GM03348 (cell line): ENCODE measurements around the gene CACNA1A.
"Not testable (repeated sequence)": the region's sequence is repeated elsewhere in the genome, so short reads cannot be mapped to it uniquely, and the experiment has no call there.

Source experiments
- DNase-seq: peaks from one replicate; pipeline ENCODE4 v3.0.0; 2012; ENCODE audit warnings: low spot score

The CACNA1A gene

DNA sequence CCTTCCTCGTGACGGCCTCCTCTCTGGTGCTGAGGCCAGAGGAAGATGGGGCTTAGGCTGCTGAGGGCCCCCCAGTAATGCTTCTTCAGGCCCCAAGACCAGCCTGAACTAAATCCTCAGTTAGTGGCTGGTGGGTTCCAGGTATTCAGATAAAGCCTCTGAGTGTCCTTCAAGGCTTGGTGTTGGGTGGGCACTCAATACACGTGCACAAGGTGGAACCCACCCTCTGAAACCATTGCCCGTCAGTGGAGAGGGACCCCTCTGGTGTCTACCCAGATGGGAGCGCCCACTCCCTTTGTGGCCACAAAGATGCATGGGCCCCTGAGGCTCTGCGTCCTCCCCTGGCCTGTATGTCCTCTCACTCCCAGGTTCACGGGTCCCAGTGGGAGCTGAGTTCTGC is 277.0 kb downstream of the CACNA1A start:
- DNase-seq = no peak

DNA sequence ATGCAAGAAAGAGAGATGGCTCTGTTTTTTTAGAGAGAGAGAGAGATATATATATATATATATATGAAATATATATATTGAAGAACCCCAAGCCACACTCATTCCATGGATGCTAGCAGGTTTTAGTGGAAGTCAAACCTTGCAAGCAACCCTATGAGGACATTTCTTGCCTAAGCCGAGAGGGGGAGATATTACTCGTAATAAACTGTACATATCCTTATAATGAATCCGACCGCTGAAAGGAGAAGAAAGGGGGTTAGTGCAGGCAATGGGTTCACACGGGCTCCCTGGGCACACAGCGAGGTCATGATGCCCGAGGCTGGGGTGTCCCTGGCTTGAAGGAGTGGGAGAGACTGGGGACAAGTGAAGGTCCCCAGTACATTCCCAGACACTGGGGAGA is 277.7 kb downstream of the CACNA1A start:
- no peak for DNase-seq

DNA sequence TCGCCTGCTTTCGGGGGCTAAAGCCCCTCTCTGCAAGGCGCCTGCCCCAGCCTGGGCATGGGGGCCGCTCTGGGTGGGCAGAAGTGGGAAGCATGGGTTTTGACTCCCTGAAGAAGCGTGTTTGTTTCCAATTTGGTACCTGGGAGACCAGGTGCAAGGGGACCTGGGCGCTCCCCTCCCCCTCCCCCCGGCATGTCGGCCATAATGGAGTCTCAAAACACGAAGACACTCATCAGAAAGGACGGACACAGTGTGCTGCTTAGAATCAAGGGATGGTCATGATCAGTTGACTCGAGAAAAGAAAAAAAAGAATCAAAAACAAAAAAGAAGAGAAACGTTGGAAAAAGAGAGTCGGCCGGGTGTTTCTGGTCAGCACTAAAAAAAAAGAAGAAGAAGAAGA is 279.3 kb downstream of the CACNA1A start:
- no peak for DNase-seq

GRCh38 chr19:13225973-13226865 is 280.1 kb downstream of the CACNA1A start:
- DNase-seq = no peak

GRCh38 chr19:13225085-13225484 is 281.2 kb downstream of the CACNA1A start:
- no peak for DNase-seq

DNA sequence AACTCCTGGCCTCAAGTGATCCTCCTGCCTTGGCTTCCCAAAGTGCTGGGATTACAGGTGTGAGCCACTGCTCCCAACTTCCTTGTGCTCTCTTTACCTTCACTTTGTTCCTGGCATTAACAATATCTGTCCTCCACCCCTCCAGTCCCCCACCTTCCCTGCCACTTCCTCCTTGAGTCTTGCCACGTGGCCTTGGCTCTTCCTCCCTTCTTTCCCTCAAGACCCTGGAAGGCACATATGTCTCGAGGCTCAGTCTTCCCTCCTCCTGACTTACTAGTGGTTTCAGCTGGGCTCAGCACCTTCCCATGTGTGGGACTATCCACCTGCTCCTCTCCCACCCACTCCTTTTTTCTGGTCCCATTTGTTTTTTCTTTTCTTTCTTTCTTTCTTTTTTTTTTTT is 285.4 kb downstream of the CACNA1A start:
- DNase-seq = no peak

DNA sequence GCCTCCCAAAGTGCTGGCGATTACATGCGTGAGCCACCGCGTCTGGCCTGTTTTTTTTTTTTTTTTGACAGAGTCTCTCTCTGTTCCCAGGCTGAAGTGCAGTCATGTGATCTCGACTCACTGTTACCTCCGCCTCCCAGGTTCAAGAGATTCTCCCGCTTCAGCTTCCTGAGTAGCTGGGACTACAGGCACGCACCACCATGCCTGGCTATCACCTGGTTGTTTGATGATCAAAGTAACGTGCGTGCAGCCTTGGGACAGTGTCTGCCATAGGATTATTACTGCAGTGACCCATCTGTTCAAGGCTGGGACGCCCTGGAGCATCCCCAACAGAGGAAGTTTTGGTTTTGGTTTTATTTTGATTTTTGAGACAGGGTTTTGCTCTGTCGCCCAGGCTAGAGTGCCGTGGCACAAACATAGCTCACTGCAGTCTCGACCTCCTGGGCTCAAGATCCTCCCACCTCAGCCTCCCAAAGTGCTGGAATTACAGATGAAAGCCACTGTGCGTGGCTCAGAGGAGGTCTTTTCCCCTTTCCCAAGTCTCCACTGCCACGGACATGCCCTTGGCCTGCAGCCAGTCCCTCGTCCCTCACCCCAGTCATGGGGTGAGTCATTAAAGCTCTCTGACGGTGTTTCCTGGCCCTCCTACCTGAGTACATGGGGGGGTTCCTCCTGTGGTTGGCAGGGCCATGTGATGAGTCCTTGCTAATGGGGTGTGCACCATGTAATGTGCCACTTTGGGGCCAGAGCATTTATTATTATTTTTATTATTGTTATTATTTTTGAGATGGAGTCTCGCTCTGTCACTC is 290.5 kb downstream of the CACNA1A start:
- no peak for DNase-seq

GRCh38 chr19:13214036-13214730 is 292.1 kb downstream of the CACNA1A start:
- DNase-seq = no peak

DNA sequence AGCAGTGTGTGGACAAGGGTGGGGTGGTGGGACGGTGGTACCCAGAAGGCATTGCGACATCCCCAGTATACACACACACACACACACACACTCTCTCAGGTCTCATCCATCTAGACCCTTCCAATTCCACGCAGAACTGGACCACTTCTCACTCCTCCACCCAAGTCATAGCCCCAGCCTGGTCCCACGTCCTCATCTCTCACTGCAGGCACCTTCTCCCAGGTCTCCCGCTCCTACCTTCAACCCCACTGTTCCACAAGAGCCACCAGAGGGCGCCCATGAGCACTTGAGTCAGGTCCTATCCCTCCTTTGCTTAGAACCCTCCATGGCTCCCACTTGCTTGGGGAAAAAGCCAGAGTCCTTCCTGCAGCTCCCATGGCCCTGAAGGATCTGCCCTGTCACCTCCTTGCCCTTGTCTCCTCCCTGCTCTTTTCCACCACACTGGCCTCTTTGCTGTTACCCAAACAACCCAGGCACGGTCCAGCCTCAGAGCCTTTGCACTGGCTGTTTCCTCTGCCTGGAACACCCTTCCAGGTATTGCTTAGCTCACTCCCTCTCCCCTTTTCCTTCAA is 293.4 kb downstream of the CACNA1A start:
- peak; percentile 63 for DNase-seq

DNA sequence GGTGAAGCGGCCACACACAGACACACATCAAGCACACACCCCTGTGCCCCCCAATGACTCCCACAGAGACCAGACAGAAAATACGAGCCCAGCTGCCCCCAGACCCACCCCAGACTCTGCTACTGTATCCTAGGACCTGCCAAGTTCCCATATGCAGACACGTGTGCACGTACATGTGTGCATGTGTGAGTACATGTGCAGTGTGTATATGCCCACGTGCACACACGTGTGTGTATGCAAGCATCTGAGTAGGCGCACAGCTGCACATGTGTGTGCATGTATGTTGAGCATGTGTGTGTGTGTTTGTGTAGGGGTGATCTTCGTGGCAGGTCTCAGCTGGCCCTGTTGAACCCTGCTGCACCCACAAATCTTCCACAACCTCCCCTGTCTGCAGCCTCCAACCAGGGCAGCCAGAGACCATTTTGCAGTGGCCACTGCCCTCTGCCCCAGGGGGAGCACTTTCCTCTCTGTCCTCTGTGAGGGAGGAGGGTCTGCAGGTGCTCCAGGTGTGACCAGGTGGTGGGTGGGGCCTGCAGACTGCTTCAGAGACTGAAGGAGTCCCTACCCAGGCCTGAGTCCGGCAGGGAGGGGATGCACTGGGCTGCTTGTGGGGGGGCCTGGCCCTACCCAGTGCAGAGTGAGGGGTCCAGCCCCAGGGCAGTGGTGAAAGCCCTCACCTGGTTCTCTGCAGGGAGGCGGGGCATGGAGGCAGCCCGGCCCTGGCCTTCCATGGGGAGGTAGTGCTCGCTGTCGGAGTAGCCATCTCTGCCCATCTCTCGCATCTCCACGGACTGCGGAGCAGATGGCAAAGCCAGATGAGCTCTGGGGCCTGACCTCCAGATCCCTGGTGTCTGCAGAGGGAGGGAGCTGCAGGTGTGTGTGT is 294.6 kb downstream of the CACNA1A start:
- DNase-seq = no peak

GRCh38 chr19:13210941-13211340 is 295.3 kb downstream of the CACNA1A start:
- no peak for DNase-seq

DNA sequence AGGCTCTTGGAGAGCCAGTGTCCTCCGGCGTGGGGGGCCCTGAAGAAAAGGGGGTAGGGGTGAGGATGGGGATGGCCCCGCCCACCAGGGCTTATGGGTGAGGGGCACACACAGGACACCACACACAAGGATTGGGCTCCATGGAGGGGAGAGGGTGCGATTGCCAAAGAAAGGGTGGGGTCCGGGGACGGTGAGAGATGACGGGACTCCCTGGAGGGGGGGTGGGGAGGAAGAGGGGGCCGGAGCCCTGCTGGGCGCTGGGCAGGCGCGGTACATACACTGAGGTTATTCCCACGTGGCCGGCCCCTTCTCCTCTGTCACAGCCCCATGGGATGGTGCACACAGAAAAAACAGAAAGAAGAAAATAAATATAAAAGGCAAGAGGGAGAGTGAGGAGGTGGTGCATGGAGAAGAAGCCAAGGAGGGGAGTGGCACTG is 295.9 kb downstream of the CACNA1A start:
- no peak for DNase-seq

DNA sequence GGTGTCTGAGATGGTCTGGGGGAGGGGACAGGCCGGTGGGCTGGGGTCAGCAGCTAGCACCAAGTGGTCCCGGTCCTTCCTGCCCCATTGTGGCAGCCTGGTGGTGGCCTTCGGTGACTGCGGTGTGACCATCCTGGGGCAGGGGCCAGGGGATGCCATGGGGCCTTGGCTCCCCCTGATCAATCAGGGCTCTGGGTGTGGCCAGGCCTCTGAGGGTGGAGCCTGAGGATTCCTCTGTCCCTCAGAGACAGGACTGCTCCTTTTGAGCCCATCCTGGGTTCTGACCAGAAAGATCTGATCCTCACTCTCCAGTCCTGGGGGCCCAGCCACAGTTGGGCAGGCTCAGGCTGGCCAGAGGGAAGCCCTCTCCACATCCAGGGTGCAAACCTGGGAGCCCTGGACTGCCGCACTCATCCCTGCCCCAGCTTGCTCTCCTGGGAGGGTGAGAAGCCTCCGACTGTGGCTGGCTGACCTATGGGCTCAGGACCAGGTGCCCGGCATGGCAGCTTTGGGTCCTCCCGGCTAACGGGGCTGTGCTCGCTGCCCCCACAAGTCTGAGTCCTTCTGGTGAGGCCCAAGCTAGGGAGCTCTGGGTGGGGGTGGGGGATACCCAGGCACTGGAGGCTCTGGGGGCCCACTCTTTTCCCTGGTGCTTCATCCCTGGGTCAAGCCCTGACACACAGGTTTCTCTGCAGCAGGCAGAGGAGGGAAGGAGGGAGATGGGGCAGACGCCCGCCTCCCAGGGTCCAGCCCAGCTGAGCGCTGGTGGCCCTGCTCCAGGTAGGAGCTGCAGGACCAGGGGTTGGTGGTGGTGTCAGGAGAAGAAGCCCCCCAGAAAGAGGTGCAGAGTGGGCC is 296.6 kb downstream of the CACNA1A start:
- DNase-seq = peak; percentile 56

DNA sequence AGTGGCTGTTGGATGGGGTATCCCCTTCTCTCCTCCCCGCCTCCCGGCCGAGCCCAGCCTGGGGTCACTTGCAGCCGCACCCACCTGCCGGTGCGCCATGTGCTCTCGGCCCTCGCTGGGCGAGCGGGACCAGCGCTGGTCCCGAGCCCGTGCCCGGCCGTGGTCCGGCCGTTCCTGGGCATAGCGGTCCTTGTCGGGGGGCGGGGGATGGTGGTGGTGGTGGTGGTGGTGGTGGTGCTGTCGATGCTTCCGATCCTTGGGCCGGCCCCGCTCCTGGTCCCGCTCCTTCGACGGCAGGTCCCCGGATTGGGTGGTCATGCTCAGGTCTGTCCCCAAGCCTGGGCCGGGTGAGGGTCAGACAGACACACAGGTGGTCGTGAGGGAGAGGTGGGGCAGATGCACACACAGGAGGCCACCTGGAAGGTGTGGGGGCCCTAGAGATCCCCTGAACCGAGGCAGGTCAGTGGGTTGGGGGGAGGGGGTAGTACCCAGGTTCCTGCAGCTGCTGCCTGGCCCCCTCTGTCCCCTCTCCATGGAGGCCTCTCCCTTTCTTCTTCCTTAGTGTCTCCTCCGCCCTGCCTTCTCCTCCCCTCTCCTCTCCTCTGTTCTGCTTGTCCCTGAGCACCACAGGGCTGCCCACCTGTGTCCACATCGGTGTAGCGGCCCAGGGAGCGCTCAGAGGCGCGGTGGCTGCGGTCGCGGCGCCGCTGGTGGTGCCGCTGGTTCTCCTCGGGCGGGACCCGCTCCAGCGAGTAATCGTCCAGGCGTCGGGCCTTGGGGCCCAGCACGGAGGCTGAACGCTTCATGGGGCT is 297.4 kb downstream of the CACNA1A start:
- DNase-seq = no peak

DNA sequence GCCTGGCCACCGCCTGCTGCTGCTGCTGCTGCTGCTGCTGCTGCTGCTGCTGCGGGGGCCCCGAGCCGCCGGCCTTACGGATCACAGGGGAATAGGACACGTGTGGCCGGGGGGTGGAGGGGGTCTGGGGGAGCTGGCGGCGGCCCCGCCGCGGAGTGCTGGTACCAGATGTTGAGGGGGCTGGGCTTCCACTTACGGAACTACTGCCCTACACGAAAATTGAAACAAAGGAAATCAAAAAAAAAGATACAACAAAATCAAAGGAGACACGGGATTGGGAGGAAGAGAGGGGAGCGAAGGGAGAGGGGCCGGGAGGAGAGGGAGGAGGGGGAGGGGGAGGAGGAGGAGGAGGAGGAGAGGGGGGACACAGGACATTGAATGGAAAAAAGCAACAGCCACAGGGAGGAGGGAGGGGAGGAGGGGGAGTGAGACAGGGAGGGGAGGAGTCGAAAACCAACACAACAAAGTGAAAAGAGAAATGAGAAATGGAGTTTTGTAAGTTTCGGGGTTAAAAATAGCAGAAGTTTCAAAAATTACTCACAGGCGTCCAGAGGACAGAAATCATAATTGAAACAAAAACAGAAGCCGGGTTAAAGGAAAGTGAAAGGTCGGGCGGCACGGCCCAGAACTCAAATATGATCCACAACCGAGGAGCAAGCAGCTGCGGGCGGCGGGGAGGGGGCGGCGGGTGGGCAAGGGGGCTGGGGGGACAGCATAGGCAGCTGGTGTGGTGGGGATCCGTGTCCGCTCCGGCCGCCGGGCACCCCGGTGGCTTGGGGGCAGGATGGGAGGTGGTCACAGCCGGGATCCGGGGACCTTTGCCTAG is 298.2 kb downstream of the CACNA1A start:
- peak; percentile 89 for DNase-seq

- peak; percentile 90 for DNase-seq
These were observed 298.9 kb downstream of the CACNA1A start for GRCh38 chr19:13207237-13207845.

- no peak for DNase-seq
These were observed 299.7 kb downstream of the CACNA1A start for GRCh38 chr19:13206587-13206986.

DNA sequence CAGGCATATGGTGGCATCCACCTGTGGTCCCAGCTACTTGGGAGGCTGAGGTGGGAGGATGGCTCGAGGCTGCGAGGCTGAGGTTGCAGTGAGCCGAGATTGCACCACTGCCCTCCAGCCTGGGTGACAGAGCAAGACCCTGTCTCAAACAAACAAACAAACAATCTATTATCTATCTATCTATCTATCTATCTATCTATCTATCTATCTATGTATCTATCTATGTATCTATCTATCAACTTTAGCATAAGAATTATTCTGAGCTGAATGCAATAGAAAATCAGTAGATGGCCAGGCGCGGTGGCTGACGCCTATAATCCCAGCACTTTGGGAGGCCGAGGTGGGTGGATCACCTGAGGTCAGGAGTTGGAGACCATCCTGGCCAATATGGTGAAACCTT is 304.2 kb downstream of the CACNA1A start:
- not testable (repeated sequence) for DNase-seq
